Measurements from ENCODE around the gene MMP24.
"Not testable (repeated sequence)": the region's sequence is repeated elsewhere in the genome, so short reads cannot be mapped to it uniquely, and the experiment has no call there.

Gene MMP24

DNA sequence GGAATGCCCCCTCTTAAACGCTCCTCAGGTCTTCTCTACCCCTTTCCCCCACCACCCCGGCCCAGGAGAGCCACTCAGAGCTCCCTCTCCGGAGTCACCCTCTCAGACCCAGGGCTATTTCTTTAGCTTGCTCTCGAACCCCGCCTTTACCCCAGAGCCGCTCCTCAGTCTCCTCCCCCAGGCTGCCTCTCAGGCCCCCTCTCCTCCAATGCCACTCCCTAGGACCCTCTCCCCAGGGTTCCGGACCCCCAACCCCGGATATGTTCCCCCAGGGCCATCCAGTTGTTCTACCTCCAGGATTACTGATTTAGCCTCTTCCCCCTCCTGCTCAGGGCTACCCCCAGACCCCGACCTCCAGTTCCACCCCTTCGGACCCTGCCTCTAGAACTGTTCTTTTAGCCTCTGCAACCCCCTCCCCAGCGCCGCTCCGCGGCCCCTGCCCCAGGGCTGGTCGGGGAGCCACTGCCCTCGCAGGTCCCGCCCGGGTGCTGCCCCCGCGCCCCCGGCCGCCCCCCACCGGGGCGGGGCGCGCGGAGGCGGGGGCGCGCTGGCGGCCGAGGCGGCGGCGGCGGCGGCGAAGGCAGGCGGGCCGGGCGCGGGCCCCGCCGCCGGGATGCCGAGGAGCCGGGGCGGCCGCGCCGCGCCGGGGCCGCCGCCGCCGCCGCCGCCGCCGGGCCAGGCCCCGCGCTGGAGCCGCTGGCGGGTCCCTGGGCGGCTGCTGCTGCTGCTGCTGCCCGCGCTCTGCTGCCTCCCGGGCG is at the start of gene MMP24:
TSS of gene MMP24 (plus strand) at position 565 of the 758 bp plus-strand sequence. CDS start at position 614, 49 bp downstream.
- no peak for DNase-seq

DNA sequence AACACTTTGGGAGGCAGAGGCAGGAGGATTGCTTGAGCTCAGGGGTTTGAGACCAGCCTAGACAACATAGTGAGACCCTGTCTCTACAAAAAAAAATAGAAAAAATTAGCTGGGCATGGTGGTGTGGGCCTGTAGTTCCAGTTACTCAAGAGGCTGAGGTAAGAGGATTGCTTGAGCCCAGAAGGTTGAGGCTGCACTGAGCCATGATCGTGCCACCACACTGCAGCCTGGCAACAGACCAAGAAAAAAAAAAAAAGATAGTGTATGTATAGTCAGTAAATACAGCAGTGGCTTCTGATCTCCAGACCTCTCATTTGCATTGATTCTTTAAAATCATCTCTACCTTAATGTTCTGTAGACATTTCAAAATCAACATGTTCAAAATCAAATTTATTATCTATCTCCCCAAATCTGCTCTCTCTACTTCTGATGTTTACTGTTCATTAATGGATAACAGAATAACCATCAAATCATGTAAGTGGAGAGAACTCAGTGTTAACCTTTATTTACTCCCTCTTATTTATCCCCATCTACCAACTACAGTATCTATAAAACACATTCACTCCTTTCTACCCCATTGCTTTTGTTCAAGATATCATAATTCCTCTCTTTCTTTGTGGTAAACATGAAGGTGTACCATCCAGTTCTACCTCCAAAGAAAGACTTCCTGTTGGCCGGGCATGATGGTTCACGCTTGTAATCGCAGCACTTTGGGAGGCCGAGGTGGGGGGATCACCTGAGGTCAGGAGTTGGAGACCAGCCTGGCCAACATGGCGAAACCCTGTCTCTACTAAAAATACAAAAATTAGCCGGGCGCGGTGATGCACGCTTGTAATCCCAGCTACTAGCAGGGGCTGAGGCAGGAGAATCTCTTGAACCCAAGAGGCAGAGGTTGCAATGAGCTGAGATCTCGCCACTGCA is 46.9 kb upstream of the MMP24 start:
- no peak for DNase-seq

DNA sequence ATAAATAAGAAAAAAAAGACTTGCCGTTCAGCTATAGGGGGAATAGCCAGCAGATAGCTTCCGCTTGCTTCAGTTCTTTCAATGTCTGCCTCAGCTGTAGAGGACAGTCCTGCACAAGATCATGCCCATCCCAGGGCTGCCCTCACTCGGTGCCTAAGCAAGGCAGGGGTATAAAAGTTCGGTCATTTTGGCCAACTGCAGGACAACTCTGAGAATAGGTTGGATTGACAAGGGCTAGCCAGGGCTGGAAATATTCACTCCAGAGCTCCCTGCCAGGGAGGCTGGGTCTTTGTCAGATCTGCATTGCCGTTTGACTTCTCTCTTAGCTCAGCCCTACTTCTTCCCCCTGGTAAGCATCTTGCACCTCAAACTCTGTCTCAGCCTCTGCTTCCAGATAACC is 46.2 kb upstream of the MMP24 start:
- DNase-seq = no peak

DNA sequence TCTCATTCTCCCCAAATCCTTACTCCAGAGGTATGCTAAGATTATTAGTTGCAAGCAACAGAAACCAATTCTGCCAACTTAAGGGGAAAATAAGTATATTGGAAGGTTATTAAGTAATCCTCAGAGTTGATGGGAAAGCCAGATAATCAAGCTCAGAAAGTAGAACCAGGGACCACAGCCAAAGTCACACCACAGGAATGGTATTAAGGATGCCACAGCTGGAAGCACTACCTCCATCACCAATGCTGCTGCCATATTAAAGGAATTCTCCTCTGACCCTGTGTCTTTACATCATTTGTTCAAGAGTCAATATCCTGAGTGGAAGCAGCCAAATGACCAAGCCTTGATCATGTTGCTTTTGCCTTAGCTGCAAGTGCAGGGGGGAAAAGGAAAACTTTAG is 44.8 kb upstream of the MMP24 start:
- DNase-seq = no peak

DNA sequence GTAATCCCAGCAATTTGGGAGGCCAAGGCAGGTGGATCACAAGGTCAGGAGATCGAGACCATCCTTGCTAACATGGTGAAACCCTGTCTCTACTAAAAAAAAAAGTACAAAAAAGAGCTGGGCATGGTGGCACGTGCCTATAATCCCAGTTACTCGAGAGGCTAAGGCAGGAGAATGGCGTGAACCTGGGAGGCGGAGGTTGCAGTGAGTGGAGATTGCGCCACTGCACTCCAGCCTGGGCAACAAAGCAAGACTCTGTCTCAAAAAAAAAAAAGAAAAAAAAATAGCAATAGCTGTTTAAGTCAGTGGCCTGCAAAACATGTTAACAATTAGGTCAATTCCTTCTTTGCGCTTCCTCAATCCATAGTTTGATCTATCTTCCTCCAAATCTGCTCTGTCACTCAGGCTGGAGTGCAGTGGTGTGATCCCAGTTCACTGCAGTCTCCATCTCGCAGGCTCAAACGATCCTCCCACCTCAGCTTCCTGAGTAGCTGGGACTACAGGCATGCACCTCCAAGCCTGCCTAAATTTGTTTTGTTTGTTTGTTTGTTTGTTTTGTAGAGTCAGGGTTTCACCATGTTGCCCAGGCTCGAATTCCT is 39.7 kb upstream of the MMP24 start:
- not testable (repeated sequence) for DNase-seq

DNA sequence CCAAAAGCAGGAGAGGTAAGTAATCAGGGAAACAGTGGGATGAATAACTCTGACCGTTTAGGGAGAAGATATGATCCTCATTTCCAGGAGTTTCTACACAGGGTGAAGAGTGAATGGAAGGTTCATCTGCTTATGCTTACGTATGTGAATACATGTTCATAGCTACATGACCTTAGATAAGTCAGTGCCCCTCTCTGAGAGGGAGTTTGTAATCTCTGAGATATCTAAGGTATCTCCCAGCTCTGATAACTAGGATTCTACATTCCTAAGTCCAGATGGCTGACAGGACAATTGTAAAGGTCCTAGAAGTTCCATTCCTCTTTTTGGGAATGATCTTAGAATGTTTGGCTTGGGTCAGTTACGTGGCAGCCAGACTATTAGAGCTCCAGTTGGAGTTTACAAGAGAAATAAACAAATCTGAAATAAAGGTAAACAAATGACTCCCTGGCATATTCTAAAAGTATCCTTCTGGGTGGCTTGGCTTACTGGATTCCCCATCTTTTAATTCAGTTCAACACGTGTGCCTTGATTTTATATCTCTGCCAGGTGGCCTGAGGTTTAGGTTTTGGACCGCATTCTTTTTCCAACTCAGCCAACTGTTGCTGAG is 38.8 kb upstream of the MMP24 start:
- no peak for DNase-seq

DNA sequence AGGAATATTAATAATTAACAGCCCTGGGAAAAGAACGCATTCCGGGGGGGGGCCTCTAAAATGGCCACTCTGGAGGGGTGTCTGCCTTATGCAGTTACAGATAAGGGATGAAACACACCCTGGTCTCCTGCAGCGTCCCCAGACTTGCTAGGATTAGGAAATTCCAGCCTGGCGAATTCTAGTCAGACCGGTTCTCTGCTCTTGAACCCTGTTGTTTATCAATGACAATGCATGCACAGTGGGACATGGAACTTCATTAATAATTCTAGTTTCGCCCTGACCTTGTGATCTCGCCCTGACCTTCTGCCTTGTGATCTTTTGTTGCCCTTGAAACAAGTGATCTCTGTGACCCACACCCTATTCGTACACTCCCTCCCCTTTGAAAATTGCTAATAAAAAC is 37.3 kb upstream of the MMP24 start:
- DNase-seq = not testable (repeated sequence)

DNA sequence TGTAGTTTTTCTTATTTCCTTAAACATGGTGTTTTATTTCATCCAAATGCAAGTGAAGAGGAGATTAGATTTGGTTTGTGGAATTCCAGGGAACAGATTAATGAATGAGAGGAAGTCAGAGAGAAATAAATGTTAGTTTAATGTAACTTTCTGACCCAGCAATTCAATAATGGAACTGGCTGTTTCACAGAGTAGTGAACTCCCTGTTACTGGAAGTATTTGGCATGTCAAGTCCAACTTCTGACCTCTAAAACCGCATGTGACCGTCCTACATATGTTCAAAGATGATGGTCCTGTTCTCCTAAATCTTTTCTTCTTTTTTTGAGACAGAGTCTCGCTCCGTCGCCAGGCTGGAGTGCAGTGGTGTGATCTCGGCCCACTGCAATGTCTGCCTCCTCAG is 35.9 kb upstream of the MMP24 start:
- DNase-seq = no peak

DNA sequence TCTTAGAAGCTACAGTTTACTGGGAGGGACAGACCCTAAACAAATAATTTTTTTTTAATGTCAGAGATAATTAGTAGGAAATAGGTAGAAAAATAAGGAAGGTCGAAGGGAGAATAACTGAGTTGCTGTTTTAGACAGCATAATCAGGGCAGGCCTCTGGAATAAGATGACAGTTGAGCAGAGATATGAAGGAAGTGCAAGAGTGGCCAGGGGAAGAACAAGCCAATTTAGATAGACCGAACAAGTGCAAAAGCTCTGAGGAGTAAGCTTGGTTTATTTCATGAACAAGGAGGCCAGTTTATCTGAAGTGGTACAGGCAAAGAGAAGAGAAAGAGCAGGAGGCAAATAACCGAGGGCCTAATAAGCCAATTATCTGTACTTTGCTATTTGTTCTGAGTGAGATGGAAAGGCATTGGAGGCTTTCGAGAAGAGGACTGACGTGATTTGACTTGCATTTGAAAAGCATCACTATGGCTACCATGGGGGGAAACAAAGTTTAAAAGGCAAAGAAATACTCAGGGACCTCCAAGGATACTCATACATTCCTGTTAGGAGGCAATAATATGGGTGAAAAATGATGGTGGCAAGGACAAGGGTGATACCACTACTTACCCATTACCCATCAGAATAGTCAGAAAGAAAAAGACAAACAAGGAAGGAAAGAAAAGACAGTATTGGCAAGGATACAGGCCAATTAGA is 34.9 kb upstream of the MMP24 start:
- DNase-seq = no peak

DNA sequence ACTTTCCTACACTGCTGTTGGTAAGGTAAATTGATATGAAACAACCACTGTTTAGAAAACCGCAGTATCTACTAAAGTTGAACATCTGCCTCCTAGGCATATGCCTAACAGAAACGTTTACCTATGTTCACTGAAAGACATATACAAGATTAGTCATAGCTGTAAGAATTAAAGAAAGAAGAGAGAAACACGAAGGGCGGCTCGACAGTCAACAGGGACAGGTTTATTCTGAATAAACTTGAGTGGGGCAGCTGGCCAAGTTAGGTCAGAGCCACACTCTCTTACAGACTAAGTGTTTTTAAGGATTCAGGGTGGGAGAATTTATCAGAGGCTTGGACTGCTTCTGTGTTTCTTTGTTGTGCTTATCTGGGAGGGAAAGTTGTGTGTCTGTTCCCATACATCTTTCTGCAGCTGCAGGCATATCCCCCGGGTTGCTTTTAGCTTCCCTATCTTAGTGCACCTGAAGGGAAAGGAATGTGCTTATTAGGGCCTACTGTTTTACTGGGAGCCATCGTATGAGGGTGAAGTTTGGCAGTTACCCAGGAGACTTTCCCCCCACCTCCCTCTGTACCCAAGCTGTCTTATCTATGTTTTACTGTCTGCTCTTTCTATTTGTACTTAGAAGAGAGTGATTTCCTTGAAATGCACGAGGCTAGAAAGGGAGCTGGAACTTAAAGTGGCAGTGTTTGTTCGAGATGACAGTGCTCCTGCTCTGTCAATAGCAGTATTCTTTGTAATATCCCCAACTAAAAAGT is 34.2 kb upstream of the MMP24 start:
- DNase-seq = no peak

DNA sequence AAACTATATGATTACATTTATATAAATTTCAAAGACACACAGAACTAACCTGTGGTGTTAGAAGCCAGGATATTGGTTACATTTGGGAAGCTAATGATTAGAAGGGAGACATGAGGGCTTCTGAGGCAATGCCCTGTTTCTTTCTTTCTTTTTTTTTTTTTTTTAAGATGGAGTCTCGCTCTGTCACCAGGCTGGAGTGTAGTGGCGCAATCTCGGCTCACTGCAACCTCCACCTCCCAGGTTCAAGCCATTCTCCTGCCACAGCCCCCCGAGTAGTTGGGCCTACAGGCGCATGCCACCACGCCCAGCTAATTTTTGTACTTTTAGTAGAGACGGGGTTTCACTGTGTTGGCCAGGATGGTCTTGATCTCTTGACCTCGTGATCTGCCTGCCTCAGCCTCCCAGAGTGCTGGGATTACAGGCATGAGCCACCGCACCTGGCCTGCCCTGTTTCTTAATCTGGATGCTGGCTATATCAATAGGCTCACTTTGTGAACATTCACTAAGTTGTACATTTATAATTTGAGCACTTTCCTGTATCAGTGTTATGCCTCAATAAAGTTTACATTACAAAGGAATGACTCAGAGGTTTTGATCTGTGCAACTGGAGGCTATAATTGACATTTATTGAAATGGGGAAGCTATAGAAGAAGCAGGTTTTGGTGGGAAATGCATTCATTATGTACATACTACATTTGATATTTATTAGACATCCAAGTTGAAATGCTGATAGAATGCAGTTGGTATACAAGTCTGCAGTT is 33.3 kb upstream of the MMP24 start:
- DNase-seq = not testable (repeated sequence)

DNA sequence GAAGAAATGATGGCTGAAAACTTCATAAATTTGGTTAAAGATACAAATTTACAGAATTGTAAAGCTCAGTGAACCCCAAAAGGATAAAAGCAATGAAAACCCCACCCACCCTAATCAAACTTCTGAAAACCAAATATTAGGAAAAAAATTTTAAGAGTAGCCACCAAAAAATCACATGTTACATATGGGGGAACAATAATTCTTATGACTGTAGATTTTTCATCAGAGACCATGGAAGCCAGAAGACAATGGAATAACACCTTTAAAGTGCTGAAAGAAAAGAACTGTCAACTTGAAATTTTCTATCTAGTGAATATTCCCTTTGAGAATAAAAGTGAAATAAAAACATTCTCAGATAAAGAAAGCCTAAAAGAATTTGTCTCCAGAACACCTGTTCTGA is 30.2 kb upstream of the MMP24 start:
- DNase-seq = no peak

DNA sequence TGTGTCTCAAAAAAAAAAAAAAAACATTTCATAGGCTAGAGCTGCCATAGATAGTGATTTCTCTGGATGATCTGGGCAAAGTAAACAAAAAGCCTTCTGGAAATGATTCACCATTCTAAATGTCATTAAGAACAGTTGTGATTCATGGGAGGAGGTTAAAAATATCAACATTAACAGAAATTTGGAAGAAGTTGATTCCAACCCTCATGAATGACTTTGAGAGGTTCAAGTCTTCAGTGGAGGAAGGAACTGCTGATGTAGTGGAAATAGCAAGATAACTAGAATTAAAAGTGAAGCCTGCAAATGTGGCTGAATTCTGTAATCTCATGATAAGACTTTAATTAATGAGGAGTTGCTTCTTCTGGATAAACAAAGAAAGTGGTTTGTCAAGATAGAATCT is 26.8 kb upstream of the MMP24 start:
- no peak for DNase-seq

DNA sequence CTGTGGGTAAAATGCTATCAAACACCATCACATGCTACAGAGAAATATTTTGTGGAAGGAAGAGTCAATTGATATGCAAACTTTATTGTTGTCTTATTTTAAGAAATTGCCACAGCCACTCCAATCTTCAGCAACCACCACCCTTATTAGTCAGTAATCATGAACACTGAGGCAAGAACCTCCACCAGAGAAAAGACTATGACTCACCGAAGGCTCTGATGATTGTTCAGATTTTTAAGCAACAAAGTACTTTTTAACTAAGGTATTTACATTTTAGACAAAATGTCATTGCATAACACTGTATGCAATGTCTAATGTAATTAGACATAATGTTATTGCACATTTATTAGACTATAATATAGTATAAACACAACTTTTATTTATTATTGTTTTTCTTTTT is 26.2 kb upstream of the MMP24 start:
- no peak for DNase-seq

DNA sequence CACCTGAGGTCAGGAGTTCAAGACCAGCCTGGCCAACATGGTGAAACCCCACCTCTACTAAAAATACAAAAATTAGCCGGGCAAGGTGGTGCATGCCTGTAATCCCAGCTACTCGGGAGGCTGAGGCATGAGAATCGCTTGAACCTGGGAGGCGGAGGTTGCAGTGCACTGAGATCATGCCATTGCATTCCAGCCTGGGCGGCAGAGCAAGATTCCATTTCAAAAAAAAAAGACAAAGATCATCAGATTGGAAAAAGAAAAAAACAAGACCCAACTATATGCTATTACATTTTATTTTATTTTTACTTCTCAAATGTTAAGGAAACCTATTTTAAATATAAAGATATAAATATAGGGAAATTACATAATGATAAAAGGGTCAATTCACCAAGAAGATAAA is 25.0 kb upstream of the MMP24 start:
- not testable (repeated sequence) for DNase-seq

DNA sequence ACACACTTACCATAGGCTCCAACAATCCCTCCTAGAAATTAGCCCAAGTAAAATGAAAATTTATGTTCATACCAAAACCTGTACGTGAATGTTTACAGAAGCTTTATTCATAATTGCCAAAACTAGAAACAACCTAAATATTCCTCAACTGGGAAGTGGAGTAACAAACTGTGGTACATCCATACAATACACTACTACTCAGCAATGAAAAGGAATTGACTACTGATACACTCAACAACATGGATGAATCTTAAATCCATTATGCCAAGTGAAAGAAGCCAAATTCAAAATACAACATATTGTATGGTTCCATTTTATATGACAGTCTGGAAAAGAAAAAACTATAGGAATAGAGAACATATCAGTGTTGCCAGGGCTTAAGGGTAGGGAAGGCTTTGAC is 19.7 kb upstream of the MMP24 start:
- DNase-seq = no peak

DNA sequence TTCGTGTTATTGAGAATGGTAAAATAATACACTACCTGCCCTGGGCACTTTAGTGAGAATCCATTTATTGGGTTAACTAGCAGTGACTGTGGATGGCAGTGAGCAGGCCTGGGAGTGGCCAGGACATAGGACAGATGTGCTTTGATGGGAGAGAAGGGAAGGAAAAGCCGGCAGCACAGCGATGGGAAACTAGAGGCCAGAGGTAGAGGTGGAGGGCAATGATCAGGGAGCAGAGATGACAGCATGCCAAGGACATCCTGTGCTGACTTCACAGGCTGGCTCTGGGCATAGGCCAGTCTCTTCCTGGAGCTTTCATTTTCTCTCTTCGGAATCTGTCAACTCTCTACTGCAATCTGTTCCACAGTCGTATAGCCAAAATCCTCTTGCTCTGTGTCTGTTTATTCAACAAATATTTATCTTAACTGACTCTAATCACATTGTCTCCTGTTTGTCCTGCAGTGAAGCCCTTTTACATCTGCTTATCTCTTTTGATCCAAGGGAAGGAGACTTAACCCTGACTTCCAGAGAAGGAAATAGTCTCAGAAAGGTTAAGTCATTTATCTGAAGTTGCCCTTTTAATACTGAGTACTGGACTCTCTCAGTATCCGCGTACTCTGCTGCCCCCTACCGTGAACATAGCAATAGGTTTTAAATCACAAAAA is 18.4 kb upstream of the MMP24 start:
- peak; percentile 86 for DNase-seq

DNA sequence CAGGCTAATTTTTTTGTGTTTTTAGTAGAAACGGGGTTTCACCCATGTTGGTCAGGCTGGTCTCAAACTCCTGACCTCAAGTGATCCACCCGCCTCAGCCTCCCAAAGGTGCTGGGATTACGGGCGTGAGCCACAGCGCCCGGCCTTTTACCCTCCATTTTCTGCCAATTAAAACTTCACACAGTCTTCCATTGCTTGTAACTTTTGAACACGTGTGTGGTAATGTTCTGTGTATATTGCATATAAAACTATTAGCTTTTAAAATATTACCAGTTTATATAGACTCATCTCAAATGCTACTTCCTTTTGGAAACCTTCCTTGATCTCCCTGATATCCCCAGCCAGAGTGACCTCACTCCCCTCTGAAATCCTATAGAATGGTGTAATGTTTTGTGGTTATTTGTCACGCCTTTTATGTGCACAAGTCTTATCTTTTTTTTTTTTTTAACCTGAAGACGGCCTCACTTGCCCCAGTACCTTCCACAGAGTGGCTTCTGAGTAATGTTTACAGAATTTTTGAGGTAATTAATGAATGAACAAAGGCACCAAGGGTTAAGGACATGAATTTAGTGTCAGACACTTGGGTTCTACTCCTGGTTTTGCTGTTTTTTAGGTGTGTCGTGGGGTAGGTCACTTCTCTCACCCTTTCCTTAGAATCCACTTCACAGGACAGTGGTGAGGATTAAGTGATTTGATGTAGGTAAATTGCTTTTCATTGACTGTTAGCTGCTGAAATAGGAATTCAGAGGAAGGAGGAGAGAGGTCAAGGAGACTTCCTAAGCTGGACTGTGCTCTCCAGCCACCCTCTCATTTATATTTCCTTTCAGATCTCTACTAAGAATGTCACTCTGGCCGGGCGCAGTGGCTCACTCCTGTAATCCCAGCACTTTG is 11.2 kb upstream of the MMP24 start:
- no peak for DNase-seq

DNA sequence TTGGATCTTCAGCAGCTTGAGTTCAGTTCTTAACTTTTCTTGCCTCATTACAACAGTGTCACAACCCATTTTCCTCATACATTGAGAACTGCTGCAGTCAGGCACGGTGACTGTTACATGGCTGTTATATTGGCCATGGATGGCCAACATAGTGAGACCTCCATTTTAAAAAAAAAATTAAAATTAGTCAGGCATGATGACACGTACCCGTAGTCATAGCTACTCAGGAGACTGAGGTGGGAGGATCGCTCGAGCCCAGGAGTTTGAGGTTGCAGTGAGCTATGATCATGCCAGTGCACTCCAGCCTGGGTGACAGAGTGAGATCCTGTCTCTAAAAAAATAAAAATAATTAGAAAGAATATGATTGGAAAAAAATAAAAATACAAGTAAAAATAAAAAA is 9.9 kb upstream of the MMP24 start:
- DNase-seq = no peak

Data from CD4-positive, alpha-beta T cell treated with Interleukin-17A for 4 hours (primary cell).